Amniotic epithelial cell (primary cell): ENCODE data around the gene ATXN1.
A peak's percentile ranks its signal among the peaks of the same experiment; 100 is the strongest.
"Not testable (repeated sequence)": the region's sequence is repeated elsewhere in the genome, so short reads cannot be mapped to it uniquely, and the experiment has no call there.

Experiments
- DNase-seq: peaks from one replicate; pipeline ENCODE4 v3.0.0-alpha.2; 2010; ENCODE audit warnings: low read depth

The ATXN1 gene

GRCh38 chr6:16473184-16473907 is 287.9 kb downstream of the ATXN1 start:
- no peak for DNase-seq

GRCh38 chr6:16472349-16473069 is 288.8 kb downstream of the ATXN1 start:
- peak; percentile 54 for DNase-seq

- no peak for DNase-seq
These were observed 289.4 kb downstream of the ATXN1 start for GRCh38 chr6:16471910-16472297.

- peak; percentile 56 for DNase-seq
These were observed 289.9 kb downstream of the ATXN1 start for GRCh38 chr6:16471222-16471909.

GRCh38 chr6:16470502-16471221 is 290.6 kb downstream of the ATXN1 start:
- no peak for DNase-seq

GRCh38 chr6:16468991-16469615 is 292.2 kb downstream of the ATXN1 start:
- no peak for DNase-seq

GRCh38 chr6:16466800-16467553 is 294.3 kb downstream of the ATXN1 start:
- DNase-seq = no peak

GRCh38 chr6:16464045-16464444 is 297.2 kb downstream of the ATXN1 start:
- no peak for DNase-seq

- DNase-seq = not testable (repeated sequence)
These were observed 298.0 kb downstream of the ATXN1 start for GRCh38 chr6:16463246-16463645.

GRCh38 chr6:16461491-16461890 is 299.8 kb downstream of the ATXN1 start:
- DNase-seq = no peak

- DNase-seq = not testable (repeated sequence)
These were observed 301.8 kb downstream of the ATXN1 start for GRCh38 chr6:16459472-16459871.

GRCh38 chr6:16452348-16452747 is 308.9 kb downstream of the ATXN1 start:
- no peak for DNase-seq

- DNase-seq = no peak
These were observed 310.4 kb downstream of the ATXN1 start for GRCh38 chr6:16450821-16451220.

GRCh38 chr6:16450285-16450684 is 311.0 kb downstream of the ATXN1 start:
- DNase-seq = peak; percentile 79

- no peak for DNase-seq
These were observed 315.0 kb downstream of the ATXN1 start for GRCh38 chr6:16446273-16446672.

GRCh38 chr6:16442031-16442430 is 319.2 kb downstream of the ATXN1 start:
- no peak for DNase-seq

- no peak for DNase-seq
These were observed 320.0 kb downstream of the ATXN1 start for GRCh38 chr6:16441262-16441661.

- DNase-seq = no peak
These were observed 320.5 kb downstream of the ATXN1 start for GRCh38 chr6:16440636-16441212.

- peak; percentile 62 for DNase-seq
These were observed 322.3 kb downstream of the ATXN1 start for GRCh38 chr6:16438718-16439591.

- no peak for DNase-seq
These were observed 323.3 kb downstream of the ATXN1 start for GRCh38 chr6:16437984-16438383.
